HEK293 (cell line): ENCODE measurements around the gene BTBD2.

Experiments
- ELK4 ChIP-seq: IDR thresholded peaks from 2 replicates; pipeline ENCODE4 v1.6.1; 2011; ENCODE audit warnings: mild to moderate bottlenecking, low read depth, low read length, borderline replicate concordance
- GLI4 ChIP-seq: fragments of 450-650 bp; formaldehyde crosslinking; IDR thresholded peaks from 2 replicates; pipeline ENCODE4 v1.5.1; 2016; ENCODE audit warnings: missing biosample characterization, missing genetic modification characterization
- IKZF3 ChIP-seq: fragments of 450-650 bp; IDR thresholded peaks from 2 replicates; pipeline ENCODE4 v1.5.0; 2018; ENCODE audit warnings: missing biosample characterization, mild to moderate bottlenecking, missing genetic modification characterization, moderate library complexity
- KLF8 ChIP-seq: fragments of 450-650 bp; formaldehyde crosslinking; IDR thresholded peaks from 2 replicates; pipeline ENCODE4 v1.5.1; 2016; ENCODE audit warnings: missing biosample characterization, missing genetic modification characterization
- SP3 ChIP-seq: fragments of 450-650 bp; formaldehyde crosslinking; IDR thresholded peaks from 2 replicates; pipeline ENCODE4 v1.5.1; 2016; ENCODE audit warnings: missing biosample characterization, missing genetic modification characterization
- TCF7L2 ChIP-seq: IDR thresholded peaks from 2 replicates; pipeline ENCODE4 v1.6.1; 2011; ENCODE audit warnings: low read depth, mild to moderate bottlenecking, inconsistent platforms, low read length, moderate library complexity, borderline replicate concordance
- ZBTB11 ChIP-seq: fragments of 450-650 bp; formaldehyde crosslinking; conservative IDR thresholded peaks from 2 replicates; pipeline ENCODE4 v1.5.1; 2016; ENCODE audit warnings: low read depth, missing biosample characterization, missing genetic modification characterization
- ZBTB17 ChIP-seq: fragments of 450-650 bp; formaldehyde crosslinking; IDR thresholded peaks from 2 replicates; pipeline ENCODE4 v1.5.1; 2016; ENCODE audit warnings: missing biosample characterization, missing genetic modification characterization
- ZBTB20 ChIP-seq: fragments of 450-650 bp; formaldehyde crosslinking; IDR thresholded peaks from 2 replicates; pipeline ENCODE4 v1.5.1; 2016; ENCODE audit warnings: missing biosample characterization, missing genetic modification characterization
- ZBTB26 ChIP-seq: fragments of 450-650 bp; formaldehyde crosslinking; optimal IDR thresholded peaks from 2 replicates; pipeline ENCODE3; 2016; ENCODE audit warnings: missing biosample characterization, mild to moderate bottlenecking, missing genetic modification characterization
- ZBTB6 ChIP-seq: fragments of 450-650 bp; formaldehyde crosslinking; IDR thresholded peaks from 2 replicates; pipeline ENCODE4 v1.5.1; 2017; ENCODE audit warnings: missing biosample characterization, missing genetic modification characterization
- ZBTB7A ChIP-seq: fragments of 450-650 bp; formaldehyde crosslinking; IDR thresholded peaks from 2 replicates; pipeline ENCODE4 v1.5.1; 2016; ENCODE audit warnings: low read depth, missing biosample characterization, missing genetic modification characterization
- ZEB2 ChIP-seq: fragments of 450-650 bp; formaldehyde crosslinking; IDR thresholded peaks from 2 replicates; pipeline ENCODE4 v1.5.1; 2016; ENCODE audit warnings: missing biosample characterization, missing genetic modification characterization
- ZNF155 ChIP-seq: fragments of 450-650 bp; formaldehyde crosslinking; IDR thresholded peaks from 2 replicates; pipeline ENCODE4 v1.5.1; 2016; ENCODE audit warnings: missing biosample characterization, missing genetic modification characterization
- ZNF16 ChIP-seq: fragments of 450-650 bp; formaldehyde crosslinking; IDR thresholded peaks from 2 replicates; pipeline ENCODE4 v1.5.1; 2016; ENCODE audit warnings: low read depth, missing biosample characterization, missing genetic modification characterization
- ZNF221 ChIP-seq: fragments of 450-650 bp; formaldehyde crosslinking; IDR thresholded peaks from 2 replicates; pipeline ENCODE4 v1.5.1; 2017; ENCODE audit warnings: missing biosample characterization, missing genetic modification characterization, borderline replicate concordance
- ZNF239 ChIP-seq: fragments of 450-650 bp; formaldehyde crosslinking; IDR thresholded peaks from 2 replicates; pipeline ENCODE4 v1.5.1; 2016; ENCODE audit warnings: missing biosample characterization, missing genetic modification characterization
- ZNF311 ChIP-seq: fragments of 450-650 bp; formaldehyde crosslinking; IDR thresholded peaks from 2 replicates; pipeline ENCODE4 v1.5.1; 2017; ENCODE audit warnings: missing biosample characterization, missing genetic modification characterization, borderline replicate concordance
- ZNF391 ChIP-seq: fragments of 450-650 bp; formaldehyde crosslinking; IDR thresholded peaks from 2 replicates; pipeline ENCODE4 v1.5.1; 2016; ENCODE audit warnings: low read depth, missing biosample characterization, missing genetic modification characterization, borderline replicate concordance
- ZNF416 ChIP-seq: fragments of 450-650 bp; formaldehyde crosslinking; IDR thresholded peaks from 2 replicates; pipeline ENCODE4 v1.5.1; 2016; ENCODE audit warnings: missing biosample characterization, missing genetic modification characterization
- ZNF510 ChIP-seq: fragments of 450-650 bp; formaldehyde crosslinking; IDR thresholded peaks from 2 replicates; pipeline ENCODE4 v1.5.1; 2018; ENCODE audit warnings: mild to moderate bottlenecking, missing genetic modification characterization, missing biosample characterization; ENCODE audit not compliant: insufficient replicate concordance
- ZNF529 ChIP-seq: fragments of 450-650 bp; formaldehyde crosslinking; IDR thresholded peaks from 2 replicates; pipeline ENCODE4 v1.5.1; 2017; ENCODE audit warnings: missing genetic modification characterization, missing biosample characterization; ENCODE audit not compliant: insufficient replicate concordance
- ZNF580 ChIP-seq: fragments of 450-650 bp; formaldehyde crosslinking; IDR thresholded peaks from 2 replicates; pipeline ENCODE4 v1.5.1; 2016; ENCODE audit warnings: missing biosample characterization, missing genetic modification characterization
- ZNF629 ChIP-seq: fragments of 450-650 bp; formaldehyde crosslinking; IDR thresholded peaks from 2 replicates; pipeline ENCODE4 v1.5.1; 2017; ENCODE audit warnings: missing biosample characterization, missing genetic modification characterization
- ZNF639 ChIP-seq: fragments of 450-650 bp; formaldehyde crosslinking; IDR thresholded peaks from 2 replicates; pipeline ENCODE4 v1.5.1; 2016; ENCODE audit warnings: missing biosample characterization, missing genetic modification characterization
- ZNF660 ChIP-seq: fragments of 450-650 bp; IDR thresholded peaks from 2 replicates; pipeline ENCODE4 v1.5.1; 2018; ENCODE audit warnings: missing biosample characterization, mild to moderate bottlenecking, missing genetic modification characterization
- ZNF664 ChIP-seq: fragments of 450-650 bp; formaldehyde crosslinking; IDR thresholded peaks from 2 replicates; pipeline ENCODE4 v1.5.1; 2016; ENCODE audit warnings: missing biosample characterization, missing genetic modification characterization
- ZNF692 ChIP-seq: fragments of 450-650 bp; formaldehyde crosslinking; IDR thresholded peaks from 2 replicates; pipeline ENCODE4 v1.5.1; 2016; ENCODE audit warnings: missing biosample characterization, missing genetic modification characterization
- ZNF707 ChIP-seq: fragments of 450-650 bp; formaldehyde crosslinking; IDR thresholded peaks from 2 replicates; pipeline ENCODE4 v1.5.1; 2016; ENCODE audit warnings: missing biosample characterization, missing genetic modification characterization

Gene BTBD2

GRCh38 chr19:1942078-1942933 lies 73.2 kb downstream of the BTBD2 start (continued):
- TF ChIP-seq ZNF692 (tag by site-specific recombination) (0 out of 2 replicates have a peak, but pooled peaks have one; percentile 26), ZNF16 (tag by site-specific recombination) (no peak), ZBTB6 (tag by site-specific recombination) (peak; percentile 61; the same call in 1 of the 2 replicates), ZNF664 (tag by site-specific recombination) (no peak), ZNF416 (no peak), ZNF239 (tag by site-specific recombination) (no peak), ZBTB17 (peak; percentile 94), SP3 (tag by site-specific recombination) (peak; percentile 71), ZNF311 (tag by site-specific recombination) (no peak), KLF8 (tag by site-specific recombination) (peak; percentile 10), ZBTB26 (tag by site-specific recombination) (peak; percentile 33), ZNF391 (no peak), ZNF580 (tag by site-specific recombination) (0 out of 2 replicates have a peak, but pooled peaks have one; percentile 21), ELK4 (peak; percentile 26; the same call in 1 of the 2 replicates), ZNF629 (peak; percentile 41; the same call in 1 of the 2 replicates), ZNF221 (tag by site-specific recombination) (no peak), TCF7L2 (no peak), ZNF639 (tag by site-specific recombination) (0 out of 2 replicates have a peak, but pooled peaks have one; percentile 35), ZNF660 (tag by site-specific recombination) (no peak), ZBTB11 (tag by site-specific recombination) (peak; percentile 92), ZNF707 (tag by site-specific recombination) (no peak), ZNF529 (tag by site-specific recombination) (no peak), ZNF510 (no peak), ZBTB20 (peak; percentile 90), ZEB2 (tag by site-specific recombination) (peak; percentile 82), ZNF155 (tag by site-specific recombination) (no peak), GLI4 (tag by site-specific recombination) (no peak; the same call in 1 of the 2 replicates), IKZF3 (tag by site-specific recombination) (peak; percentile 66; the same call in 1 of the 2 replicates), ZBTB7A (tag by site-specific recombination) (no peak)
